Kidney (tissue), 14 donors: Measurements from ENCODE around the gene SH2D7. TPM values are rescaled to one million over a fixed set of nuclear protein-coding genes. Genes with fewer than 3 reads are reported as not detected.
A peak's percentile ranks its signal among the peaks of the same experiment; 100 is the strongest.

Source experiments
- DNase-seq, 5 donors: peaks; one replicate each; pipeline ENCODE4 v3.0.0-alpha.2; 2013 to 2020
- FAIRE-seq: peaks from 2 replicates; lab custom pipeline; 2012; peaks lifted over from hg19 to GRCh38; lab: Jason Lieb, UNC
- H3K27ac ChIP-seq, 2 donors: one replicate each; pipeline ENCODE4 v1.7.0; 2013; ENCODE audit warnings: low read depth in 2 of 2, low read length in 2 of 2, inconsistent platforms in 1 of 2
- H3K27me3 ChIP-seq: one replicate; pipeline ENCODE4 v1.7.1; 2013; ENCODE audit warnings: low read length, inconsistent platforms; ENCODE audit not compliant: control insufficient read depth, insufficient read depth
- H3K36me3 ChIP-seq, 3 donors: one replicate each; pipeline versions ENCODE4 v1.7.0 to v1.7.1; 2013; ENCODE audit warnings: low read length in 3 of 3, control low read depth in 1 of 3, inconsistent platforms in 1 of 3; ENCODE audit not compliant: insufficient read depth in 3 of 3, control insufficient read depth in 2 of 3
- H3K4me1 ChIP-seq, 3 donors: one replicate each; pipeline versions ENCODE4 v1.7.0 to v1.7.1; 2013; ENCODE audit warnings: low read length in 3 of 3, inconsistent platforms in 1 of 3, low read depth in 1 of 3; ENCODE audit not compliant: control insufficient read depth in 2 of 3, insufficient read depth in 2 of 3
- H3K4me3 ChIP-seq, 3 donors: one replicate each; pipeline versions ENCODE4 v1.7.0 to v1.8.1; 2013; ENCODE audit warnings: low read length in 3 of 3, control low read depth in 1 of 3, inconsistent platforms in 1 of 3
- H3K9ac ChIP-seq, 3 donors: one replicate each; pipeline versions ENCODE4 v1.7.0 to v1.7.1; 2013; ENCODE audit warnings: low read length in 3 of 3, control low read depth in 1 of 3, inconsistent platforms in 1 of 3
- H3K9me3 ChIP-seq, 3 donors: one replicate each; pipeline versions ENCODE4 v1.7.0 to v1.7.1; 2013; ENCODE audit warnings: low read length in 3 of 3, control low read depth in 1 of 3, inconsistent platforms in 1 of 3; ENCODE audit not compliant: control insufficient read depth in 2 of 3, insufficient read depth in 1 of 3
- CTCF ChIP-seq: IDR thresholded peaks from 3 replicates; pipeline ENCODE4 v1.5.1; 2012; ENCODE audit warnings: mild to moderate bottlenecking, moderate library complexity, borderline replicate concordance; ENCODE audit not compliant: insufficient read depth; ENCODE audit errors: extremely low read depth
- intact Hi-C: fragments of 100-400 bp; cut with DNase I; formaldehyde crosslinking; loops from one replicate; pipeline ENCODE4 v1.11.1; 2022
- polyA plus RNA-seq: library from polyadenylated mRNA; stranded (reverse); fragments of 350-450 nt; fragmentation: Illumina TruSeq; extraction: RNeasy Lipid Tissue Mini Kit (QIAGEN cat#74804); gene quantifications from one replicate; pipeline ENCODE4 v1.2.3, GENCODE V29; 2014; ENCODE audit warnings: low read depth, low replicate concordance; ENCODE audit not compliant: insufficient read depth
- total RNA-seq: library from RNA; stranded (reverse); fragmentation: NEBNext Ultra II Directional; extraction: Animal tissue kit (Norgen Biotek cat#: 25700); gene quantifications from one replicate; pipeline ENCODE4 v1.2.1, GENCODE V29; 2021
- donor health status: control.
- donor health status: control.
- donor health status: control.
- donor health status: control.
- donor health status: control.
- donor health status: DM: yes; HTN: yes; CAD: no.
- donor health status: Normal renal cell carcinoma (clear cell type).

SH2D7 gene
- total and polyA plus RNA-seq, 2 donors from 2014 or later: not detected

- FAIRE-seq: no peak
- Histone ChIP-seq H3K9ac (no peak overlapping the region), H3K4me3 (peak overlapping the region in 1 of 3 donors; percentile 2), H3K27me3 (no peaks in the 10 kb centered on the region), H3K4me1 (peaks cover 14 to 42% (median 25%) of the 10 kb centered on the region in 3 donors), H3K9me3 (no peaks in the 10 kb centered on the region), H3K27ac (peak overlapping the region in 1 of 2 donors; percentile 51), H3K36me3 (peaks cover 0 to 10% (median 4%) of the 10 kb centered on the region in 3 donors)
- intact Hi-C loops: no loop called here
- TF ChIP-seq CTCF: no peak
- peak in 3 of 5 donors; percentile 57 to 83 (median 70) for DNase-seq
These were observed 42.5 kb upstream of the SH2D7 start for GRCh38 chr15:78049691-78050440.

GRCh38 chr15:78050441-78050809, 41.9 kb upstream of the SH2D7 start:
- H3K27ac ChIP-seq: peak overlapping the region in 1 of 2 donors; percentile 51
- FAIRE-seq (no peak), DNase-seq (no peak)
- H3K27me3 ChIP-seq: no peaks in the 10 kb centered on the region
- no peak overlapping the region for H3K4me3 ChIP-seq
- TF ChIP-seq CTCF: no peak
- peaks cover 0 to 10% (median 4%) of the 10 kb centered on the region in 3 donors for H3K36me3 ChIP-seq
- H3K9ac ChIP-seq: no peak overlapping the region
- H3K9me3 ChIP-seq: no peaks in the 10 kb centered on the region
- intact Hi-C loops: no loop called here
- H3K4me1 ChIP-seq: peaks cover 14 to 42% (median 29%) of the 10 kb centered on the region in 3 donors

GRCh38 chr15:78050826-78051225, 41.5 kb upstream of the SH2D7 start:
- intact Hi-C loops: no loop called here
- Histone ChIP-seq H3K27me3 (no peaks in the 10 kb centered on the region), H3K9ac (no peak overlapping the region), H3K4me3 (no peak overlapping the region), H3K27ac (peak overlapping the region in 1 of 2 donors; percentile 51), H3K4me1 (peaks cover 14 to 45% (median 33%) of the 10 kb centered on the region in 3 donors), H3K36me3 (peaks cover 0 to 10% (median 4%) of the 10 kb centered on the region in 3 donors), H3K9me3 (no peaks in the 10 kb centered on the region)
- no peak for TF ChIP-seq CTCF
- DNase-seq (no peak), FAIRE-seq (no peak)
